ENCODE measurements around the gene SNRPE. TPM values are rescaled to one million over a fixed set of nuclear protein-coding genes. Genes with fewer than 3 reads are reported as not detected.
"Not testable (repeated sequence)": the region's sequence is repeated elsewhere in the genome, so short reads cannot be mapped to it uniquely, and the experiment has no call there.

Gene SNRPE
- total and polyA plus RNA-seq, 7 donors, result 23.1 to 140 (median 66.0) TPM

GRCh38 chr1:203823306-203823705 lies 38.1 kb upstream of the SNRPE start:
- no peak overlapping the region for H3K4me3 ChIP-seq
- TF ChIP-seq CTCF (IDR thresholded peaks at IDR 0.05) (no peak), POLR2AphosphoS5 (IDR thresholded peaks at IDR 0.05) (no peak), EP300 (IDR thresholded peaks at IDR 0.05) (no peak), POLR2A (IDR thresholded peaks at IDR 0.05) (no peak)
- intact Hi-C loops (cut with DNase I), result no loop called here
- H3K27me3 ChIP-seq, result no peaks in the 10 kb centered on the region
- 88 to 94% methylated on average over 1 of the region's 1 CpG for WGBS, 2 donors
- no peaks in the 10 kb centered on the region for H3K9me3 ChIP-seq
- H3K4me1 ChIP-seq, result peaks cover 0 to 8% (median 2%) of the 10 kb centered on the region in 4 donors
- peaks cover 19 to 73% (median 38%) of the 10 kb centered on the region in 4 donors for H3K36me3 ChIP-seq
- no peak overlapping the region for H3K27ac ChIP-seq
- DNase-seq, result no peak

GRCh38 chr1:203826175-203826574 lies 35.2 kb upstream of the SNRPE start:
- Histone ChIP-seq H3K9me3 (no peaks in the 10 kb centered on the region), H3K4me1 (peaks cover 0 to 8% (median 2%) of the 10 kb centered on the region in 4 donors), H3K36me3 (peaks cover 14 to 73% (median 30%) of the 10 kb centered on the region in 4 donors), H3K27ac (no peak overlapping the region), H3K27me3 (no peaks in the 10 kb centered on the region), H3K4me3 (no peak overlapping the region)
- intact Hi-C loops (cut with DNase I), result no loop called here
- no peak for DNase-seq
- TF ChIP-seq POLR2A (IDR thresholded peaks at IDR 0.05) (no peak), EP300 (IDR thresholded peaks at IDR 0.05) (no peak), CTCF (IDR thresholded peaks at IDR 0.05) (no peak), POLR2AphosphoS5 (IDR thresholded peaks at IDR 0.05) (no peak)
- WGBS, 2 donors, result 79 to 91% methylated on average over 2 of the region's 2 CpGs

GRCh38 chr1:203828002-203828401 lies 33.4 kb upstream of the SNRPE start:
- no peaks in the 10 kb centered on the region for H3K9me3 ChIP-seq
- DNase-seq, result no peak
- no peak overlapping the region for H3K4me3 ChIP-seq
- H3K36me3 ChIP-seq, result peaks cover 25 to 73% (median 41%) of the 10 kb centered on the region in 4 donors
- no peak for TF ChIP-seq POLR2A (IDR thresholded peaks at IDR 0.05)
- peaks cover 0 to 6% (median 2%) of the 10 kb centered on the region in 4 donors for H3K4me1 ChIP-seq
- no peaks in the 10 kb centered on the region for H3K27me3 ChIP-seq
- intact Hi-C loops (cut with DNase I), result no loop called here
- H3K27ac ChIP-seq, result peak overlapping the region in 1 of 4 donors; percentile 46
- WGBS, 2 donors, result 93 to 94% methylated on average over 5 of the region's 5 CpGs

- H3K4me1 ChIP-seq, result peaks cover 0 to 1% (median under 1%) of the 10 kb centered on the region in 4 donors
- 20 to 61% methylated on average over 1 of the region's 1 CpG for WGBS, 2 donors
- DNase-seq, result no peak
- H3K27me3 ChIP-seq, result no peaks in the 10 kb centered on the region
- TF ChIP-seq CTCF (IDR thresholded peaks at IDR 0.05), result no peak
- TF ChIP-seq EP300 (IDR thresholded peaks at IDR 0.05), result no peak
- no peak for TF ChIP-seq POLR2A (IDR thresholded peaks at IDR 0.05)
- no peak for TF ChIP-seq POLR2AphosphoS5 (IDR thresholded peaks at IDR 0.05)
- intact Hi-C loops (cut with DNase I), result no loop called here
- no peak overlapping the region for H3K4me3 ChIP-seq
- peak overlapping the region in 2 of 4 donors; percentile 28 to 46 for H3K27ac ChIP-seq
- H3K9me3 ChIP-seq, result no peaks in the 10 kb centered on the region
- H3K36me3 ChIP-seq, result peaks cover 25 to 73% (median 44%) of the 10 kb centered on the region in 4 donors
Measured at GRCh38 chr1:203828503-203828902, 32.9 kb upstream of the SNRPE start.

- 79 to 91% methylated on average over 5 of the region's 5 CpGs for WGBS, 2 donors
Measured at GRCh38 chr1:203829247-203829646, 32.2 kb upstream of the SNRPE start.

GRCh38 chr1:203835476-203835875 lies 25.9 kb upstream of the SNRPE start:
- H3K4me3 ChIP-seq, result no peak overlapping the region
- DNase-seq, result no peak
- 96 to 98% methylated on average over 3 of the region's 3 CpGs for WGBS, 2 donors
- no peaks in the 10 kb centered on the region for H3K9me3 ChIP-seq
- no peaks in the 10 kb centered on the region for H3K27me3 ChIP-seq
- TF ChIP-seq EP300 (IDR thresholded peaks at IDR 0.05), result no peak
- no peak for TF ChIP-seq CTCF (IDR thresholded peaks at IDR 0.05)
- no peak for TF ChIP-seq POLR2AphosphoS5 (IDR thresholded peaks at IDR 0.05)
- no peak for TF ChIP-seq POLR2A (IDR thresholded peaks at IDR 0.05)
- intact Hi-C loops (cut with DNase I), result no loop called here
- peaks cover 40 to 100% (median 80%) of the 10 kb centered on the region in 4 donors for H3K36me3 ChIP-seq
- peaks cover 0 to 6% (median 0%) of the 10 kb centered on the region in 4 donors for H3K4me1 ChIP-seq
- no peak overlapping the region for H3K27ac ChIP-seq

More at GRCh38 chr1:203829247-203829646, 32.2 kb upstream of the SNRPE start:
- peak overlapping the region in 3 of 4 donors; percentile 16 to 46 (median 28) for H3K27ac ChIP-seq
- H3K9me3 ChIP-seq; DNase-seq; H3K4me1 ChIP-seq; H3K27me3 ChIP-seq; H3K4me3 ChIP-seq; intact Hi-C loops (cut with DNase I): not testable (repeated sequence)
- H3K36me3 ChIP-seq, result peaks cover 28 to 80% (median 49%) of the 10 kb centered on the region in 4 donors
